AG04450 (cell line): ENCODE results near the gene NEUROD2. TPM values are rescaled to one million over a fixed set of nuclear protein-coding genes. Genes with fewer than 3 reads are reported as not detected.

Experiments used
- CTCF ChIA-PET: fragments of 300-600, 350-600 bp; formaldehyde crosslinking; extraction: SDS; loops from one replicate; lab custom pipeline; 2022; ENCODE audit warnings: antibody characterized with exemption, inconsistent platforms; lab: Charles Lee
- POLR2A ChIA-PET: fragments of 350-600 bp; formaldehyde crosslinking; extraction: SDS; loops from one replicate; lab custom pipeline; 2021; ENCODE audit warnings: antibody characterized with exemption, inconsistent platforms; lab: Yijun Ruan, JAX
- DNase-seq: peaks from one replicate; pipeline ENCODE4 v3.0.0-alpha.2; 2011; ENCODE audit warnings: low read depth, low spot score
- H3K27ac ChIP-seq: one replicate; pipeline ENCODE4 v1.5.1; 2012; ENCODE audit warnings: low read depth, low read length, control low read depth
- H3K27me3 ChIP-seq: one replicate; pipeline ENCODE4 v1.6.0; 2012; ENCODE audit warnings: low read length; ENCODE audit not compliant: control insufficient read depth, insufficient read depth
- H3K4me3 ChIP-seq: 2 replicates; pipeline ENCODE4 v1.5.1; 2011; ENCODE audit warnings: mild to moderate bottlenecking, low read depth, low read length, control low read depth
- H3K9me3 ChIP-seq: 2 replicates; pipeline ENCODE4 v1.5.1; 2012; ENCODE audit warnings: low read length; ENCODE audit not compliant: control insufficient read depth, insufficient read depth
- CTCF ChIP-seq: IDR thresholded peaks from 2 replicates; pipeline ENCODE4 v1.5.1; 2011; ENCODE audit warnings: low read depth, low read length, control low read depth, inconsistent platforms
- polyA plus RNA-seq: library from polyadenylated mRNA; depleted of rRNA; stranded (reverse); fragments of >200 nt; gene quantifications from 2 replicates; pipeline ENCODE4 v1.2.3, GENCODE V29; 2011

Gene NEUROD2
- polyA plus RNA-seq, 1 experiment: not detected

GRCh38 chr17:39596543-39597267 lies 11.0 kb downstream of the NEUROD2 start:
- Histone ChIP-seq H3K27ac (no peak overlapping the region), H3K27me3 (peaks cover 78% of the 10 kb centered on the region), H3K4me3 (no peak overlapping the region), H3K9me3 (no peaks in the 10 kb centered on the region; the same call in 1 of the 2 replicates)
- ChIA-PET POLR2A (no interaction called here), CTCF (interaction anchor here (0.6 to 1.1 kb wide), 3 partner anchors 25 to 52 kb away, joined by 3 to 4 read pairs (median 4); no protein-coding TSS in a partner anchor)
- TF ChIP-seq CTCF: no peak
- no peak for DNase-seq

- ChIA-PET POLR2A (no interaction called here), CTCF (interaction anchor here (0.6 to 1.1 kb wide), 3 partner anchors 26 to 51 kb away, joined by 3 to 4 read pairs (median 4); no protein-coding TSS in a partner anchor)
- H3K9me3 ChIP-seq: no peaks in the 10 kb centered on the region; the same call in 1 of the 2 replicates
- no peak for TF ChIP-seq CTCF
- H3K27ac ChIP-seq: no peak overlapping the region
- H3K4me3 ChIP-seq: no peak overlapping the region
- H3K27me3 ChIP-seq: peaks cover 74% of the 10 kb centered on the region
- DNase-seq: no peak
Observed at GRCh38 chr17:39595928-39596510, 11.7 kb downstream of the NEUROD2 start.

- CTCF ChIA-PET: interaction anchor here (1.1 kb wide), 2 partner anchors 26 to 28 kb away, joined by 3 to 4 read pairs; no protein-coding TSS in a partner anchor
- no peak for DNase-seq
- Histone ChIP-seq H3K9me3 (no peaks in the 10 kb centered on the region; the same call in 1 of the 2 replicates), H3K27me3 (peaks cover 67% of the 10 kb centered on the region), H3K4me3 (no peak overlapping the region), H3K27ac (no peak overlapping the region)
- POLR2A ChIA-PET: no interaction called here
- no peak for TF ChIP-seq CTCF
Observed at GRCh38 chr17:39595294-39595693, 12.4 kb downstream of the NEUROD2 start.

DNA sequence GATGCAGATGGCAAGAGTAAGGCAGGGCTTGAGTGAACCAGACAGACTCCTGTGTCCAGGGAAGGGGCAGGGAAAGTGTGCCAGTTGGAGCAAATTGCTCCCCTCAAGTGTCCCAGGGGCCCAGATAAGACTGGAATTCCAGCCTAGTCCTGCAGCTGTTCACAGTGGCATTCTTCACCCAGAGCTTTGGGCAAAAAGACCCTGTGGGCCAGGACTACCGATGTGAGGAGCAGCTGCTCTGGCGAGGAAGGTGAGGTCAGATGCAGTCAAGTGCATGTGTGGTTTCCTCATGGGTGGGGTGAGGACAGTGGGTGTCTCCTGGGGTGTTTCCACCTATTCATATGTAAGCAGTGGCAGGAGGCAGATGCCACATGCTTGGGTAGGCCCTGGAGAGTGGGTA lies 14.3 kb downstream of the NEUROD2 start:
- no peaks in the 10 kb centered on the region; the same call in 1 of the 2 replicates for H3K9me3 ChIP-seq
- ChIA-PET CTCF (interaction anchor here (1.5 kb wide), 1 partner anchor 29 kb away, joined by 4 read pairs; no protein-coding TSS in a partner anchor), POLR2A (no interaction called here)
- no peak overlapping the region for H3K27ac ChIP-seq
- no peak for DNase-seq
- no peak overlapping the region for H3K4me3 ChIP-seq
- peaks cover 52% of the 10 kb centered on the region for H3K27me3 ChIP-seq
- TF ChIP-seq CTCF: no peak
